ENCODE results near the gene CCDC138.

GRCh38 chr2:108820482-108820881 is 33.9 kb downstream of the CCDC138 start:
- TF ChIP-seq CTCF (IDR thresholded peaks at IDR 0.05; ENCODE audit: poor library complexity, severe bottlenecking) (no peak), POLR2AphosphoS5 (IDR thresholded peaks at IDR 0.05) (no peak), EZH2 (IDR thresholded peaks at IDR 0.05; ENCODE audit: borderline replicate concordance, insufficient read depth, low read length, poor library complexity, severe bottlenecking) (no peak)
